HG03139 (cell line): Measurements from ENCODE around the gene CNTN5.

Experiments used
- ATAC-seq: cut with Tn5 transposase; IDR thresholded peaks from one replicate; pipeline ENCODE4 v1.9.1; 2021; ENCODE audit not compliant: unreplicated experiment

CNTN5 gene

DNA sequence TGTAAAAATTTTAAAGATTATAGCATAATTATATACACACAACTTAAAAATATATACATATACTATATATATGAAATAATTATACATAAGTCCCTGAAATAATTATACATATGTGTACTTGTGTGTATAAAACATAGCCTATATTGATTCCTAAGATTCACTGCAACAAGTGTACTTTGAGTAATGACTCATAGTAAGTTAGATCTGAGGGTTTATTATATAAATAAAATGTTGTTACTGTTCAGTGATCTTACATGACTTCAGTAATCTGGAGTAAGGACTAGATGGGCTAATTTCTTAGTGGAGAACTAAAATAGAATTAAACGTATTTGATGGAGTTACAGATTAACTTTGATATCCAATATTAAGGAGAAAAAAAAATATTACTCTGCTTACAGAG is 350.5 kb downstream of the CNTN5 start:
- ATAC-seq, result no peak

DNA sequence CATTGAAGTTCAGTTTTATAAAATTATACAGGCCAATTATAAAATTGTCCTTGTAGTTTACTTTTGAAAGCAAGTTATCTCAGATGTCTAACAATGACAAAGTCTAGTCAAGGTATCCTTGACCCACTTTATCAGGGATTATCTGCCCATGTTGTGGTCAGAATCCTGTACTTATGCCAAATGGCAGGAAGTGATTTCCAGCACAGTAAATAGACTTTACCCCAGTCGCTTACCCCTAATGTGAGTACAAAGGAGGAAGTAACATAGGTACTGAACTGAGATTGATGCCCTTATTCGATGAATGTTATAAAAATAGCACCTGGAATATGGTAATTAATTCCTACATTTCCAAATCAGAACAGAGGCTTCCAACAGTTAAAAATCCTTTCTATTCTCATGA is 355.7 kb downstream of the CNTN5 start:
- ATAC-seq, result no peak

DNA sequence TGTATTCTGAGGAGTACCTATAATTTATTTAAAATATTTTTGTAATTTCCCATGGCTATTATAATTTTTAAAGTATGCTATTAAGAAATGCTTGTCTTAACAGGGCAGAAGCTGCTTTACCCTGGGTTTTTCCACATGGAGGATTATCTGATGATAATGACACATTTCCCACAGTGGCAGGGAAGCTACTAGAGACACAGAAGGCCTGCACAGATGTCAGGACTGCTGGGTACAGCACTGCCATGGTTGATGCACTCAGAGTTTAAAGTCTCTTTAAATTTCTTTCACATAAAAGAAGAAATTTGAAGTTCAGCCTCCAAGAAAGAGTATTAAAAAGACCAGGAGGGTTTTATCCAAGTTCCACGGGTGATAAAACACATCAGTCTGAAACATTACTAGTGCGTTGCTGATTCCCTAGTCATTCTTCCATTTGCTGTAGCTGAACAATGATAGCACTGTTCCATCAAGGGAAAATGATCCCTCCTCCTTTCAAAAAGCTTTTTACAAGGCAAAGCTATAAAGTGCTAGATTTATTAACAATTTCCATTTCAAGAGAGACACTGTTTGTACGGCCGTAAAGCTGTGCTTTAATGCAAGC is 363.0 kb downstream of the CNTN5 start:
- ATAC-seq, result no peak

DNA sequence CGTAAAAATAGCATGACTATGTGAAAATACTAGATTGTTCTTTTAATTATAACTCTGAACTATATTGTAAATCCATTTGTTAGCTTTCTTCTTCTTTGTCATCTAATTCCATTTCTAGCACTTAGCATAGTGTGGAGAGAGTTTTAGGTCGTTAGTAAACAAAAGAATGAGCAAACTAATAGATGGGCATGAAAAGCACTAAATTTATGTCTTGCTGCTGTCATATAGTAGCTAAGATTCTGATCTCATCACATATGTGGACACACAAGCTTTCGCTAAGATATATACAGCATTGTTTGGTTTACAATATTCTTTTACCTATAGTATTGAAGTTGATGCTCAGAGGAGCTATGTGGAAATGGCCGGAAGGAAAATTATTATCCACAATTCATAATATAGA is 370.5 kb downstream of the CNTN5 start:
- no peak for ATAC-seq

DNA sequence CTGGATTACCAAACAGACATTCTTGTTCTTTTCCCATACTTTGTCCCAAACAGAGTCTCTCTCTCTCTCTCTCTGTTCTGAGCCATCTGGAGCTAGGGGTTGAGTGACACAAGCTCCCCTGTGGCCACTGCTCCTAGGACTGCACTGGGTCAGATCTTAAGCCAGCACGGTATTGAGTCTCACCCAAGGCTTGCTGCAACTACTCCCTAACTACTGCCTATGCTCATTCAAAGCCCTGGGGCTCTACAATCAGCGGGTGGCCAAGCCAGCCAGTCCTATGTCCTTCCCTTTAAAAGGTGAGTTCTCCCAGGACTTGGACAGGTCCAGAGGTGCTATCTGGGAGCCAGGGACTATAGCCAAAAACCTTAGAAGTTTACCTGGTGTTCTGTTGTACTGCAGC is 385.6 kb downstream of the CNTN5 start:
- no peak for ATAC-seq

DNA sequence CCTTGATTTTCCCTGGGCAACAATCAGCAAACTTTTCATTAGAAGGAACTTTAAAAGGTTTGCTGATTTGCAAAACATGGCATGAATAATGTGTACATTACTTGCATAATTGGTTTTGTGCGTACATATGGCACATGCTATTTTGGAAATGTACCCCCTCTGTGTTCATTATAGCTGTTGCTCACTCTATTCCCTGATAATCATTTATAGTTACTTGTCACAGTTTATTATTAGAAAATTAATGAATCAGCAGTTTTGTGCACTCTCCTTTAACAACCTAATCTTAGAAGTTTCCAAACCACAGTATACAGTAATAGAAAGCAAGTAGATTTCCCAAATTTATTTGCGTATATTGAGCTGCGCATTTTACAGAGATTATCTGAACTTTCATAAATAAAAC is 389.9 kb downstream of the CNTN5 start:
- no peak for ATAC-seq

DNA sequence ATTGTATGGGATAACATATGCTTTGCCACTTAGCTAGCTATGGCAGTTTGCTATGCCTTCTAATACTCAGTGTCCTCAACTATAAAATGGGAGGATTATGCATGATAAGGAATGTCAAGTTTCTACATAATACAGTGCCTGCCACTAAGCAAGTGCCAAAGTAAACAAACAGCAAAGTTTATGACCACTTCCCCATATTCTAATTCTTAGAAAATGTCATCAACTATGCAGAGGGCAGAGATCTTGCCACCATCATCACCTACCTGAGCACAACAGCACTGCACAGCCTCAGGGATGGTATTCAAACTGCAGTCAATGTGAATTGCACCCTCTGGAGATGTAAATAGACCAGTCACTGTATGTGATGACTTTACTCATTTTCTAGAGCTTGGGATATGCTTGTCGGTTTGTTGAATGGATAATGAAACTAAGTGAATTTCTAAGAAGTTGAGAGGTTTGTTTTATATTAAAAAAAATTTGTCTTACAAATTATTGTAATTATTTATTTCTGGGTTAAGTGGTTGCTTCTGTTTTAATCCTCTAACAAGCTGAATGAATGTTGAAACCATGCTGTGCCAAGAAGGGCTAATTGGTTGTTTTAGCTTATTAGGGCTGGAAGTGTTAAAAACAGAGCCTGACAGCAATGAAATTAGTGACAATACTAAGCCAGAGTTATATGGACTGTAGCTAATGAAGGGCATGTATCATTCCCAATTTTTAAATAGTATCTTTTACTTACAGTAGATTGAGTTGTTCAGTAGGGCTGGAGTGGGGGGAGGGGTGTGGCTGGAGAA is 398.4 kb downstream of the CNTN5 start:
- ATAC-seq, result no peak

DNA sequence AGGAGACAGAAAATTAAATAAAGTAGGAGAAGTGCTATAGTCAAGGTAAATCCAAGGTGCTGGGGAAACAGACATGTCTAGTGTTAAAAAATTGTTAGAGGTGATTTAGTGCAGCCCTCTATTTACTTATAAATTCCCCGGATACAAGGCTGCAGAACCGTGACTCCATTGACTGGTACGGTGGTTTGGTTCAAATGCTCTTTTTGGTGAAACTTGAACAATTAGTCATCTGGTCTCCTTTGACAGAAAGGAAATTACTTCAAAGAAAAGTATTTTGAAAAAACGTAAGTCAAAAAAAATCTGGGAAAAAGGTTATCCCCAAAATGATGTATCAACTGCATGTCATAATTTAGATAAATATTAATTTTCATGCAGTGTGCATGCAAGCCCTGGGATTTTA is 399.2 kb downstream of the CNTN5 start:
- no peak for ATAC-seq

DNA sequence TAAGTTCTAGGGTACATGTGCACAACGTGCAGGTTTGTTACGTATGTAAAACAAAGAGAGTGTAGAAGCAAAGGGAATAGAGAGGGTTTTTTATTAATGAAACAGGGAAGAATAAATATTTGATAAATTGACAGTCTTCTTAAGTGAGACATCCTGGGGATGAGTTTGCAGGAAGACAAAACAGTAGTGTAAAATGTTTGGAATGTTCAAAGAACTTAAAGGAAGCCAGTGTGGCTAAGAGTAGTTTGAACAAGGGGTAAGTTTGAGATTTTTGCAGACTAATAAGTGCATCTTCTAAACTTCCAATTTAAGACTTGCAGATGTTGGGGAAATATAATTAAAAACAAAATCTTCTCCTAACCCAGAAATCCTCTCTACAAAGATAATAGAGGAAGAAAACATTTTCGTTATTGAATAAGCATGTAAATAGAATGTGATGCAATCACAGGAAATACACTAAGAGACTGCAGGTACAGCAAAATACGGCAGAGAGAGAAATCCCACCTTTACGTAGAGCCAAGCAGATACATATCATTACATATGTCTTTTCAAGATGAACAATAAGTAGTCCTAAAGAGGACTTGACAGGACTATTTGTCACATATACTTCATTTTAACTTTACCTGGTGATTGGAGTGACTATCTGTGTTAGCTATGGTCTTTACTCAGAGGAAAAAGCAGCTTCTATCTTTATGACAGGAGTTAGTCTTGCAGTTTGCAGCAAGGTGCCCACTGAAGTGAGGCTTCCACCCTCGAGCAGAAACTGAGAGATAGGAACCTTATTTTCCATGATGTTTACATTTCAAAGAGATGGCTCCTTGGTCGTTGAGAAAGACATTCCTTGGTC is 402.1 kb downstream of the CNTN5 start:
- ATAC-seq, result no peak

DNA sequence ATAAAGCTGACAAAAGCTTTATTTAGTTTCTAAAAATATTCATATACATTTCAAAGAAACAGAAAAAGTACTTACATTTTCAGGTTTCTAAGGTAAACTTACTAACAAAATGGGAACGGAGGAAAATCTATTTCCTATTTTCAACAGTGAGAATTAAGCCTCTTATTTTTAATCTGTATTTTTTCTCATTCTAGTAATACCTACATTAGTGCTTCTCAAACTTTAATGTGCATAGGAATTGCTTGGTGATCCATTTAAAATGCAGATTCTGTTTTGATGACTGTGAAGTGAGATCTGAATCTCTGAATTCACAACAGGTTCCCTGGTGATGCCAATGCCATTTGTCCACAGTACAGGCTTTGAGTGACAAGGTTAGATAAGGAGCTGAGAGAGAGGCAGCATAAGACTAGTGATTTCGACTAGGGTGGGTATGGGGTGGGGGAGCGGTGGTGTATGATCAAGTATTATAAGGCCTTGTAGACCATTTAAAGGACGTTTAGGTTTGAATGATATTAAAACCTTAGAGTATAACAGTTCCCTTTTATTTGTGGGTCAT is 402.8 kb downstream of the CNTN5 start:
- no peak for ATAC-seq

DNA sequence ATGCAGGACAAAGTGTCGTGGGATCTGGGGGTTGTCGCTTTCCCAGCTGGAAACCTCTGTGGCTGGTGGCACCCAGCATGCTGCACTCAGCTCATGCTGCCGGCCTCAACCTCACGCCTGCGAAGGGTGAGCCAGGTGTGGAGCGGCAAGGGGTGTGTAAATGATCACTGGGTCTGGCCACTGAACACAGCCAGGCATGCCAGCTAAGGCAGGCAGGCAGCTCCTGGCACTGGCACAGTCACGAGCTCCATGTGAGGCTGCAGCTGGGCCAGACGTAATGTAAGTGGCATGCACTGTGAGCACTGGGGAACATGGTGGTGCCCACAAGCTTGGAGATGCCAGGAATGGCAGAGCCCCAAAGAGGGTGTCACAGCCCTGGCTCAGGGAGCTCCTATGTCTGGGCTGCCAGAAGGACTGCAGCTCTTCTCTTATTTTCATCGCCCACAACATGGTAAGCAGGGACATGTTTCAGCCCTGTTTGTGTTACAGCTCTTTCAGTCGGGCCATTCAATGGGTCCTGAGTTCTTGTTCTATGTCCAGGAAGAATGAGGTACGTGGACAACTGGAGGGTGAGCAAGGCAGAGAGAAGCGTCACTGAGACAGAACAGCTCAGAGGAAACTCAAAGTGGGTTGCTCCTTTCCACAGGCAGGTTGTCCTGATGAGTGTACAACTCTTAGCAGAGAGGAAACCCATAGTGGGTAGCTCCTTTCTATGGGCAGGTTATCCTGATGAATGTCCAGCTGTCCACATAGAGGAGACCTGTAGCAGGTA is 403.8 kb downstream of the CNTN5 start:
- ATAC-seq, result no peak

DNA sequence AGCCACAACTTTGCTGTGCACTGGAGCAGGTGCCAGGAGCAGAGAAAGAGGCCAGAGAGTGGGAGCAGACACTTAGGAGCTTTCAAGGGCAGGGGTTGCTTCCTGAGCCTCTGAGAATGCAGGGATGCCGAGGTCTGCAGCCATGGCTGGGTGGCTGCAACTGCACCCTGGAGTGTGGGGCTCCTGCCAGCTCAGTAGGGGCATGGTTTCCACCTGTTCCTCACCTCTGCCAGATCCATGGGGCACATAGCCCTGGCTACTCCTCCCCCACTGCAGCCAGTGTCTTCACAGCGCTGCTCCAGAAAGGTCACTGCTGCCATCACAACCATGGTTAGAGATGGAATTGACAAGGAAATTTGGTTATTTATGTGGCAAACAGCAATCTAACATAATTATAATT is 404.8 kb downstream of the CNTN5 start:
- ATAC-seq, result no peak

DNA sequence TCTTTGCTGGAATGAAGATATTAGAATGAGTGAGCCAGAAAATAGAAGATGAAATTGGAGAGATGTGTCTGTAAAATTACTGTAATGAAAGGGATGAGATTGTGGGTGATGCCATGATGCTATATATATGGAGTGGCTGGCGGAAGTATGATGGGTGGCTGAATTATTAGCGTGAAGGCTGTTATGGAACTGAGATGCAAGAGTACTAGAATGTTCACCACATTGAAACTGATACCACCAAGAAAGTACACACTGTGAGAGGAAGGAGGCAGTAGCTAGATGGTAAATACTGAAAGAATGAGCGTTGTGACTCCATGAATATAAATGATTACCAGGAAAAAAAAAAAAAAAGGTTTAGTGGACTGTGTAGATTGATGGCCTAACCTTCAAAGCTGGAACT is 411.9 kb downstream of the CNTN5 start:
- no peak for ATAC-seq

DNA sequence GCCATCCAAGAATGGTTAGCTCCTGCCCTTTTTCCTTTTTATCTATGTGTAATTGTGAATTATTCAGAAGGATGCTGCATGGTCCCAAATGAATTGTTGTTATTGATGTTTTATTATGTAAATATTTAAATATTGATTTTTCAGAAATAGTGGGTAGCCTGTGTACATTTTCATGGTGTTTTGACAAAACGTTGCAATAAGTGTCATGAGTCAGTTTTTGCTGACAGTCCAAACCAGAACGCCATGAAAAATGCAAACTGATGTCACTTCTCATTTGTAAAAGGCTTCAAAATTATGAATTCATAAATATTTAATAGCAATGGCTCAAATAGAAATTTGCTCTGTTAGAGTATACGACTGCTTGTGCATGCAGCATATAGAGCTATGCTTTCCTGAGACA is 422.5 kb downstream of the CNTN5 start:
- no peak for ATAC-seq

DNA sequence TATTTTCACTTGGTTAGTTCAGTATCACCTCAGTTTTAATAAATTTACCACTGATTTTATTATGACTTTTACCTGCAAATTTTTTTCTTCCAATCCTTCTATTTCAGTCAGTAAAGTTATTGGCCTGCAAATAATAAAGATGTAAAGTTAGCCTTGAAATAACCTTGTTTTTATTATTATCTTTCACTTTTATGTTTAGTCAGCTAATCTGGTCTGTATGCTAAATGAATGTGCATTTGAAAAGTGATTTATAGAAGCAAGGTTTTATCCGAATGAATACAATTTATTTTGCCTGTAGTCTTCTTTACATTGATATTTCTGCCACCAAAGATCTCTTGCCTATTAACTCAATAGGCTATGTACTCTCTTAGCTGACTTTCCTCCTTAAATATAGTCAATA is 425.7 kb downstream of the CNTN5 start:
- ATAC-seq, result no peak

DNA sequence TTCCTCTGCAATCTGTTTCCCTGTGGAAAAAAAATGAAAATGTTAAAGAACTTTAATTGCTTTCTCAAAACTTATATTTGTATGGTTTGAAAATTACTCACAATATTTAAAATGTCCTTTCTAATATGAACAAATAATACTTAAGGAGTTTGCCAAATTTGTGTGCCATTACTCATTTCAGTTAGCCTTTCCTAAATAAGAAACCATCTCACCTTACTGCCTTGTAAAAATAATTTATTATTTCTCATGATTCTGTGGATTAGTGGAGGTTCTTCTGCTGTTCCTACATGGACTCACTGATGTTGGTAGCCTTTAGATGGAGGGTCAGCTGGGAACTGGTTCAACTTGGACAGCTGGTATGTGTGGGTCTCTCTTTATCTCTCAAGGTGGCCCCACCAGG is 428.6 kb downstream of the CNTN5 start:
- ATAC-seq, result no peak

DNA sequence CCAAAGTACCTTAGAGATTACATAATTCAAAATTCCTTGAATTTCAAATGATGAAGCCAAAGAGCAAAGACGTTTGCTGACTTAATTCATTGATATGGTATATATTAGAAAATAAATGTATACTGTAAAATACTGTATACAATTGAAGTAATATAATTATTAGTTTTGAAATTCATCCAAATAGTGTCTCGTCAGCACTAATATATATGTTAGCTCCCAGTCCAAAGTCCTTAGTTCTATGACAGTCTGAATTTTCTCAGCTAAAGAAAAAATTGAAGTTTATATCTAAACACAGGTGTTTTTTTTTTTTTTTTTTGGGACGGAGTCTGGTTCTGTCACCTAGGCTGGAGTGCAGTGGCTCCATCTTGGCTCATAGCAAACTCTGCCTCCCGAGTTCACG is 431.3 kb downstream of the CNTN5 start:
- ATAC-seq, result no peak

DNA sequence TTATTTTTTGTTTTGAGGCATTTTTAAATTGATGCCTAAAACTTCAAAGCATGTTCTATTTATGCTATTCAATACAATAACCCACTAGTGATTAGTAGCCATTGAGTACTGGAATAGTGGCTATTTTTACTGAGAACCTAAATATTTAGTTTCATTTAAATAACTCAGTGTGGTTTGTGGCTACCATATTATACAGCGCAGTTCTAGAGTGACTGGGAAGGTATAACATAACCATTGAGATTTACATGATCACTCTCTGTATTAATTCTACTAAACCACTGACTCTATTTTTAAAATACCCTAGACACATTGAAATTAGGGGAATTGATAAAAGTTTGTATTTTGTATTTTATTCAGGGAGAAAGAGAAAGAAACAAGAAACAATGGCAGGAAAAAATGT is 441.2 kb downstream of the CNTN5 start:
- ATAC-seq, result no peak

DNA sequence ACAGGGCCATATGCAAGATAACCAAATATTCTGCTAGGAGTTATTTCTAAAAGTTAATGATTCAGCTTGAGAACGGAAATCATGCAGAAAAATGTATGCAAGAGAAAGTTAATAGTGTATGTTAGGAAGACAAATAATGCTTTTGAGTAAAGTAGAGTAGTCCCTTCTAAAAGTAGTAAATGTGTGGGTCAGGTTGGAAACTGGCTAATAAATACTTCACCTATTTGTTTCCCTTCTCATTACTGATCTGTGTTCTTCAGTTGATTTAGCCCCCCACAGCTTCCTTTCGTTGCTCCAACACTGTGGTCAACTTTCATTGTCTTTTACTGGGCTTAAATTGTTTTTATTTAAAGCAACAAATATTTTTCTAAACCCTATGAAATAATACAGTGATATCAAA is 444.2 kb downstream of the CNTN5 start:
- ATAC-seq, result no peak

DNA sequence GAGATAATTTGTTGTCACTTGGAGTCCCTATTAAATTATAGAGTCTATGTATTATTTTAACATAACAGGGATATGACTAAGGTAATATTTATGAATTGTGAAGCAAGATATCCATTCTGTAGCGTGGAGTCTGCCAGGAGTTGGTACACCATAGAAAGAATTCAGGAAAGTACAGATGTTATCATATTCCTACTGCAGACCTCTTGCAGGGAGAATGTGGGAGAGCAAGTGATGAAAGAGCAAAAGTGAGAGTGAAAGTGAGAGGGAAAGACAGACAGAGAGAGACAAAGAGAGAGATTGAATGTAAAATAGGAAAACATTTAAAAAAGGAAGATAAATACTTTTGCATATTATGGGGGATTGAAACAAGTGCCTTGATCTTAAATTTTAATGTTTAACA is 468.8 kb downstream of the CNTN5 start:
- no peak for ATAC-seq

DNA sequence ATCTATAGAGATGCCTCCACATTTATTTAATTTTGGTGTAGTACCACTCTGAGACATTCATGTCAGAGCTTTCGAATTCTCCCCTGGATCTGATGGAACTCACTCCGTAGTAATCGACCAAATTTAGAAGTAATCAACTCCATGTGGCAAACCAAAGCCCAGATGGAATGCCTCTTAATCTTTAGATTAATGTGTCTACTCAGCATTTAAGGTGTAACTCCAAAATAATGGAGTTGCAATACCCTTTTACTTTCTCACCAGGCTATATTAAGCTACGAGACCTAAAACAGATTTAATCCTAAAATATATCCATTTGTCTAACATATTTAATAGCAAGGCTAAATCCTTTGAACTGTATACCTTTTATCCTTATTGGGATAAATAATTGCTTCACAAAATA is 473.3 kb downstream of the CNTN5 start:
- no peak for ATAC-seq
